Sigmoid colon (tissue), 4 donors: ENCODE data around the gene HK3.

Experiments
- POLR2AphosphoS5 ChIP-seq, 4 donors: sonication (generic); formaldehyde crosslinking; IDR thresholded peaks; one replicate each; pipeline ENCODE4 v1.6.1; 2017; ENCODE audit warnings: antibody characterized with exemption in 4 of 4
- TF ChIP-seq, protein P1 (sequence below), 4 experiments: fragments of 450-650 bp in 3 of 4; fragments of 200-600 bp in 1 of 4; IDR thresholded peaks; one replicate each; pipeline ENCODE4 v1.5.1; 2016 to 2019; ENCODE audit warnings: antibody characterized with exemption in 4 of 4, mild to moderate bottlenecking in 3 of 4, moderate library complexity in 2 of 4

DNA sequence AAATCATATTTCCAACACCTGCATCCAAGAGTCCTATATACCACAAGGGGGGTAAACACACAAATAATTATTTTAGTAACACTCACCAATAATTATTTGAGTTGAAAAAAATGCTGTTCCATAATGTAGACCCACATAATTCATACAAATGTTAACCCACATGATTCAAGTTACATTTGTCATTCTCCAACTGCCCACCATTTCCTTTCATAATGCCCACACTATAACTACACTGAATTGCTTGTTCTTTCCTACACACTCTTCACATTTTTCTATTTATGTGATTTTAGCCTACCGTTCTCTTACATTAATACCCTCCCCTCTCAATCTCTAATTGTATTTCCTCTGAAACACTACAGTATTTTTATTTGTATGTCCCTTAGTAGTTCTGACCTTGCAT, 35.9 kb upstream of the HK3 start:
- TF ChIP-seq, protein P1, sequence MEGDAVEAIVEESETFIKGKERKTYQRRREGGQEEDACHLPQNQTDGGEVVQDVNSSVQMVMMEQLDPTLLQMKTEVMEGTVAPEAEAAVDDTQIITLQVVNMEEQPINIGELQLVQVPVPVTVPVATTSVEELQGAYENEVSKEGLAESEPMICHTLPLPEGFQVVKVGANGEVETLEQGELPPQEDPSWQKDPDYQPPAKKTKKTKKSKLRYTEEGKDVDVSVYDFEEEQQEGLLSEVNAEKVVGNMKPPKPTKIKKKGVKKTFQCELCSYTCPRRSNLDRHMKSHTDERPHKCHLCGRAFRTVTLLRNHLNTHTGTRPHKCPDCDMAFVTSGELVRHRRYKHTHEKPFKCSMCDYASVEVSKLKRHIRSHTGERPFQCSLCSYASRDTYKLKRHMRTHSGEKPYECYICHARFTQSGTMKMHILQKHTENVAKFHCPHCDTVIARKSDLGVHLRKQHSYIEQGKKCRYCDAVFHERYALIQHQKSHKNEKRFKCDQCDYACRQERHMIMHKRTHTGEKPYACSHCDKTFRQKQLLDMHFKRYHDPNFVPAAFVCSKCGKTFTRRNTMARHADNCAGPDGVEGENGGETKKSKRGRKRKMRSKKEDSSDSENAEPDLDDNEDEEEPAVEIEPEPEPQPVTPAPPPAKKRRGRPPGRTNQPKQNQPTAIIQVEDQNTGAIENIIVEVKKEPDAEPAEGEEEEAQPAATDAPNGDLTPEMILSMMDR (IDR thresholded peaks at IDR 0.05): no peak
- TF ChIP-seq POLR2AphosphoS5 (IDR thresholded peaks at IDR 0.05): no peak
